ENCODE measurements around the gene POLR1C.
"Not testable (repeated sequence)": the region's sequence is repeated elsewhere in the genome, so short reads cannot be mapped to it uniquely, and the experiment has no call there.

Gene POLR1C

DNA sequence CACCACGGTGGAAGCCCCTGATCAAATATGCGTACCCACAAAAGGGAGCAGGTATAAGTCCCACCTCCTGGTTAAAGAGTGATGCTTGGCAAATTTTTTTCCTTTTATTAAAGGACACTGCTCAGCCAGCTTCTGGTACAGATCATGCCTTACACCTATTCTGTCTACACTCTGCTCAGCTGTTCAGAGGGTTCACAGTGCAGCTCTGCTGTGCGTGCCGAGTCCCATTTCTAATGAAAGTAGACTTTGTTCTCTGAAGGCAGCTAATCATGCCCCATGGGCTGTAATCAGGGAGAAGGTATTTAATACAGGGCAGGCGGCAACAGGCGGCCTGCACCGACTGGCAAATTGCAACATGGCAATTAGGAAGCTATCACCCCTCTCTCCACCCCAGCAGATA, 23.1 kb upstream of the POLR1C start:
- no peak for DNase-seq

GRCh38 chr6:43494321-43494720, 22.6 kb upstream of the POLR1C start:
- DNase-seq = no peak

DNA sequence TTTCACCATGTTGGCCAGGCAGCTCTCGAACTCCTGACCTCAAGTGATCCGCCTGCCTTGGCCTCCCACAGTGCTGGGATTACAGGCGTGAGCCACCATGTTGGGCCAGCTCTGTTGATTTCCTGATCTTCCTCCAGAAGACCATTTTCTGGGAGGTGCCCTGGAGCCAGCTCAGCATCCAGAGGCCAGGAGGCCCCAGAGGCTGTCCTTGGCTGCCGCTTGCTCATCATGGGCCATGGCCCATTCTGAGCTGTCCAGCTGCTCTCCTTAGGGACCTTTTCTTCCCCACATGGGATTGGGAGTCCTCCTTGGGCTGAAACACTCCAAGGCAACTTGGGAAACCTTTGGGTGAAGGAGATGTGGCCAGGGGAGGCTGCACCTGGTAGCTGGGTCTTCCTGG, 22.1 kb upstream of the POLR1C start:
- no peak for DNase-seq

DNA sequence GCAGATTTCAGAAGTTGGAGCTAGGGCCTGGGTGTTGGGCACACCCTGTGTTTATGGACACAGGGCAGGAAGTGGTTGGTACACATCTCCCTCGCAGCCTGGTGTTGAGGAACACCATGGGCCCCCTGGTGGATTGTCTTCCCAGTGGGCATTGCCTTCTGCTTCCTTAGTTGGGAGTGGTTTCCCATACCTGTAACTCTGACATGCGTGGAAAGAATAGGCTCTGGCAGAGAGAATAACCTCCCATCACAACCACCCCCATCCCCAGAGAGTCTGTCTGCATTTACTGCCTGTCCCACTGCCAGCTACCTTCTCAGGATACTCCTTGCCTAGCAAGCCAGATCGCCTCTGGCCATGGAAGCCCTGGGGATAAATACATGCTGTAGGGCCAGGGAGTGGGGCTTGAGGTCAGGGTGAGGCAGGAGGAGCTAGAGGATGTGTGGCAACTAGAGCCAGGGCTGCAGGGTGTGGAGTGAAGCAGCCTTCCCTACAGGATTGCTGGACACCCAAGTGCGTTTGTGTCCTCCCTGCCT, 21.4 kb upstream of the POLR1C start:
- no peak for DNase-seq

- DNase-seq = no peak
These were observed 20.3 kb upstream of the POLR1C start for GRCh38 chr6:43496370-43497128.

DNA sequence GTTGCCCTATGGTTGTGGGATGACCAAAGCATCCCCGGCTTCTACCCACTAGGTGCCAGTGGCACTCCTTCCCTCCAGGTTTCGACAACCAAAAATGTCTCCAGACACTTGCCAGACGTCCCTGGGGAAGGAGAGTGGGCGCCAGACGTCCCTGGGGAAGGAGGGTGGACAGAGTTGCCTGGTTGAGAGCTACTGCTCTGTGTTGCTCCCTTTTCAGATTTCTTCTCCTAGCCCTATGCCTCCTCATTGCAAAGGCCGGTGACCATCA, 19.8 kb upstream of the POLR1C start:
- DNase-seq = no peak

GRCh38 chr6:43497689-43498088, 19.2 kb upstream of the POLR1C start:
- DNase-seq = no peak

DNA sequence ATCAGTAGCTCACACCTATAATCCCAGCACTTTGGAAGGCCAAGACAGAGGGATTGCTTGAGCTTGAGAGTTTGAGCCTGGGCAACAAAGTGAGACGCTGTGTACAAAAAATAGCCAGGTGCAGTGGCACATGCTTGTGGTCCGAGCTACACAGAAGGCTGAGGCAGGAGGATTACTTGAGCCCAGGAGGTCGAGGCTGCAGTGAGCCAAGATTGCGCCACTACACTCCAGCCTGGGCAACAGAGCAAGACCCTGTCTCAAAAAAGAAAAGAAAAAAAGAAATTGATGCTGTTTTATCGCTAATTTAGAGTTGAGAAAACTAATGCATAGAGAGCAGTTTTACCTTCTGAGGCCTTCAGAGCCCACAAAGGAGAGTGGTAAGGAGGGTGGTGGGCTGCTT, 18.6 kb upstream of the POLR1C start:
- not testable (repeated sequence) for DNase-seq

DNA sequence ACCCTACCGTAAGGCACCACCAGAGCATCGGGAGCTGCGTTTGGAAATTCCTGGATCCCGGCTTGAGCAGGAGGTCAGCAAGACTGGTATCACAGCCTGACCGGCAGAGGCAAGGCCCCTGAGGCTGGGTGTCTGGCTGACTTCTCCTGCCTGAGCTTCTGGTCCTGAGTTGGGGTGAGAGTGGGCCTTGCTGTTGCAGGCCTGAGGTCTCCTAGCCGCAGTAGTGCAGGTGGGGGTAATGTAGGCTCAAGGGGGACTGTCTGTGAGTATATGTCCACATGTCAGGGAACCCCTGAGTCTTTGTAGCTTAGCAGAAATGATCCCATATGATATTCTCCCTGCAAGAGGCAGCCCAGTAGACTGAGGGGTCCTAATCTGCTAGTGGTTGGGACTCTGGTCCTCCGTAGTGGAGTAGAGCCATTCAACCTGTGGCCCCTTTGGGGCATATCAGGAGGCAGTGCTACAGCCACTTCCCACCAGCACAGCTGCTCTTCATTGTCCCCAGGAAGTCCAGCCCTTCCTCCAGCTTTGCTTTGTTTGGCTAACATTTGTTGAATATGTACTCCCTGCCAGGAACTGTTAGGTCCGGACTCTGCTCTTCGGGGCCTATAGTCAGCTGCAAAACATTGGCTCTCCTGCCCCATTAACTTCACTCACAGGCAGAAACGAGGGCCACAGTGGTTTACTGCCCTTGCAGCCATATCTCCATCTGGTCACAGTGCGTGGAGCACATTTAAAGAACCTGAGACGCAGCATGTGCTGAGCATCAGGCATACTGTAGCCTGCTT, 17.7 kb upstream of the POLR1C start:
- DNase-seq = no peak

- no peak for DNase-seq
These were observed 16.0 kb upstream of the POLR1C start for GRCh38 chr6:43500921-43501320.

GRCh38 chr6:43502666-43503065, 14.2 kb upstream of the POLR1C start:
- DNase-seq = no peak

- no peak for DNase-seq
These were observed 13.4 kb upstream of the POLR1C start for GRCh38 chr6:43503443-43503842.

DNA sequence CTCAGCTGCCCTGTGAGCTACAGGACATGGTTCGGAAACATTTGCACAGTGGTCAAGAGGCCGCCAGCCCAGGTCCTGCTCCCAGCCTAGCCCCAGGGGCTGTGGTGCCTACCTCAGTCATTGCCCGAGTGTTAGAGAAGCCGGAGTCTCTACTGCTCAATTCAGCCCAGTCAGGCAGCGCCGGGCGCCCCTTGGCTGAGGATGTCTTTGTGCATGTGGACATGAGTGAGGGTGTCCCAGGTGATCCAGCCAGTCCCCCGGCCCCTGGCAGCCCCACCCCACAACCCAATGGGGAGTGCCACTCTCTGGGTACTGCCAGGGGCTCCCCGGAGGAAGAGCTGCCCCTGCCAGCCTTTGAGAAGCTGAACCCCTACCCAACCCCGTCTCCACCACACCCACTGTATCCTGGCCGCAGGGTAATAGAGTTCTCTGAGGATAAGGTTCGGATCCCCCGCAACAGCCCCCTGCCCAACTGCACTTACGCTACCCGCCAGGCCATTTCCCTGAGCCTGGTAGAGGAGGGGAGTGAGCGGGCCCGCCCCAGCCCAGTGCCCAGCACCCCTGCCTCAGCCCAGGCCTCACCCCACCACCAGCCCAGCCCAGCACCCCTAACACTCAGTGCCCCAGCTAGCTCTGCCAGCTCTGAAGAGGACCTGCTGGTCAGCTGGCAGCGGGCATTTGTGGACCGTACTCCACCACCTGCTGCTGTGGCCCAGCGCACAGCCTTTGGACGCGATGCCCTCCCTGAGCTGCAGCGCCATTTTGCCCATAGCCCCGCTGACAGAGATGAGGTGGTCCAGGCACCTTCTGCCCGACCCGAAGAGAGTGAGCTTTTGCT, 11.9 kb upstream of the POLR1C start:
- no peak for DNase-seq

GRCh38 chr6:43505718-43506117, 11.2 kb upstream of the POLR1C start:
- DNase-seq = no peak

- no peak for DNase-seq
These were observed 10.7 kb upstream of the POLR1C start for GRCh38 chr6:43506171-43506570.

DNA sequence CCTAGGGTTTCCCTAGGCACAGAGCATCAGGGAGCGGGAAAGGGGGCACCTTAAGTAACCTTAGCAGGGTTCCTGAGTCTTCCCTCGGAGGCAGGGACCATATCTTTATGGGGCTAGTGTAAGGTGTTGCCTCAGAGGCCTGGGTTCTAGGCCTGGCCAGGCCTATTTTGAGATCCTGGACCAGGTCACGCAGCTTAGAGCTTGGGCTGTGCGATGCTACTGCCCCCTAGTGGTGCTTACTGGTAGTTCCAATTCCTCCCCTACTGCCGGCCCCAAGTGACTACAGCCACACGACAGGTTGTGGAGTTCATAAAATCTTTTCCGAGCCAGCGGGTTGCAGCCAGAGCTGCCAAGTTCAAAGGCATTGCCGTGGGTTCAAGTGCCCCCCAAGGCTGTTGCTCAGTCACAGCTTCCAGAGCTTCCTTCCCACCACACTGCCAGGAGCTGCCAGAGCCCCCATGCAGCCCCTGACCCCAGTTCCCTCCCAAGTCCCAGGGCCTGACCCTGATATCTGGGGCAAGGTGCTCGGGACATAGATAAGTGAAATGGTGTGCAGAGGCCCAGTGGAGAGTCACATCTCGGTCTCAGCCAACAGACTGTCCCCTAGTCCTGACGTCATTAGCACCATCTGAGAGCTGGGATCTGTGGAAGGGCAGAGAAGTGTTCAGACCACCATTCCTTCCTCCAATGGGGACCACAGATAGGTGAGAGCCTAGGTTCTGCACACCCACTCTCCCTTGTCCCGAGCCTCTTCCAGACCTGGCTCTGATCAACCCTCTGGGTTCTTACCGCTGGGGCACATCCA, 10.0 kb upstream of the POLR1C start:
- DNase-seq = peak; percentile 91

DNA sequence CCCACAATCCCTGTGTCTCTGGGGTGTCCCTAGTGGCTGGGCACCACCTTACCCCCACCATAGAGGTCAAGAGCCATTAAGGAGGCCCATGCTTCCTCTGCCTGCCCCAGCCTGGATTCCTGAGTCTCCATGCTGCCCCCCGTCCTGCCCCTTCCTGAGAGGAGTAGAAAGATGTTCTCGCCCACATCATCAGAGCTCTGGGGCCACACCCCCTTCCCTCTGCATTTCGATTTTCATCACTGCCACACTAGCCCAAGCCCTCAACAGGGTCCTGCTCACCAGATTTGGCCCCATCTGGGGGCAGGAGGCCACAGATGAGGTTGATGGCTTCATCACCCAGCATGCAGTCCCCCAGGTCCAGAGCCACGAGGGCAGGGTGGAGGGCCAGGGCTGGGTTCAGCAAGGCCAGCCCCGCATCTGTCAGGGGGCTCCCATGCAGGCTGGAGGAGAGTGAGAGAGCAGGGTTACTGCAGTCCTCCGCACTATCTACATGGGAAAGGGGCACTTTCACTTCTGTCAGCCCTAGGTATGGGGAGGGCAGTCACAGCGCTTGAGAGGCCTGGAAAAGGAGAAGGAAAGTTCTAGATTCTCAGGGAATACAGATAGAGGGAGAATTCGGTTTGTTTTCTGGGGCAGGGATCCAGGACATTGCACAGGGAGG, 8.3 kb upstream of the POLR1C start:
- DNase-seq = no peak

- peak; percentile 64 for DNase-seq
These were observed 7.5 kb upstream of the POLR1C start for GRCh38 chr6:43509142-43509983.

GRCh38 chr6:43509984-43510826, 6.7 kb upstream of the POLR1C start, which contains the start of gene LRRC73:
Gene LRRC73, minus strand, starts transcription at chr6:43510346. Its CDS starts 561 bp downstream, at chr6:43509785.
- DNase-seq = peak; percentile 95

GRCh38 chr6:43510827-43511163, 6.1 kb upstream of the POLR1C start:
- DNase-seq = no peak
